ENCODE data around the gene CERKL. TPM values are rescaled to one million over a fixed set of nuclear protein-coding genes. Genes with fewer than 3 reads are reported as not detected.

Gene CERKL
- total and polyA plus RNA-seq, 2 donors (not counting 1 experiment from before 2014, with no cell fraction given) = 0.03 TPM; not detected in 1

GRCh38 chr2:181575024-181575649 lies 81.8 kb downstream of the CERKL start:
- ATAC-seq (ENCODE audit: low read depth) = no peak
- CTCF ChIA-PET = interaction anchor here (3.8 kb wide), 1 partner anchor 140 kb away, joined by 23 read pairs; no protein-coding TSS in a partner anchor
- H3K27me3 Mint-ChIP-seq = peaks cover 12% of the 10 kb centered on the region

DNA sequence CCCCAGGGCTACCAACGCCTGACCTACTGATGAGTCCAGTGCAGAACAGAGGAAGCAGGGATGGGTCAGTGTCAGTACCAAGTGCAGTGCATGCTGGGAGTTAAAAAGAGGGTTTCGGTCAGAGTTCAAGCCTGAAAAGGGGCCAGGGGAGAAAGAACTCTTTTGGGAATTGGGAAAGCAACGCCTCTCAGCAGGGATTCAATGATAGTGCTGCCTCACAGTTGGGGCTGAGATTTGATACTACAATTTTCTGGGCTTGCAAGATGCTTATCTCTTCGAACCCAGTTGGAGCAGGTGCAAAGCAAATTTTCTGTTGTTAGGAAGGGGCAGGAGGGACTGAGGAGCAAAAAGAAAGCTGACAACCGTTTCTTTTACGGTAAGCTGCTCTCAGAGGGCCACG lies 82.6 kb downstream of the CERKL start:
- Histone ChIP-seq H3K4me1 (ENCODE audit: control insufficient read depth in 2 of 2, insufficient read depth in 2 of 2, low read length in 2 of 2) (no peaks in the 10 kb centered on the region), H3K4me3 (ENCODE audit: control extremely low read depth in 1 of 5, extremely low read depth in 1 of 5, insufficient read depth in 1 of 5, low read depth in 2 of 5, low read length in 4 of 5) (no peak overlapping the region), H2AFZ (ENCODE audit: insufficient read depth, low read depth, low read length, poor library complexity, severe bottlenecking) (no peak overlapping the region), H3K9me3 (ENCODE audit: control extremely low read depth in 1 of 3, control insufficient read depth in 2 of 3, insufficient read depth in 1 of 3, low read length in 2 of 3) (no peaks in the 10 kb centered on the region), H3K9ac (ENCODE audit: low read length) (no peak overlapping the region), H3K27me3 (replicated peaks in 1 of 4; ENCODE audit: control extremely low read depth in 1 of 4, control insufficient read depth in 3 of 4, insufficient read depth in 4 of 4, low read length in 3 of 4) (peaks cover 0 to 6% (median 2%) of the 10 kb centered on the region in 4 experiments), H3K79me2 (ENCODE audit: control insufficient read depth, insufficient read depth, low read length) (no peaks in the 10 kb centered on the region), H4K20me1 (ENCODE audit: control insufficient read depth, insufficient read depth, low read length, poor library complexity, severe bottlenecking) (no peaks in the 10 kb centered on the region), H3K4me2 (replicated peaks; ENCODE audit: low read depth, low read length, poor library complexity, severe bottlenecking) (no peak overlapping the region), H3K27ac (ENCODE audit: low read length in 2 of 2) (no peak overlapping the region), H3K36me3 (replicated peaks in 1 of 2; ENCODE audit: control extremely low read depth in 1 of 2, control insufficient read depth in 1 of 2, extremely low read depth in 1 of 2, insufficient read depth in 2 of 2, low read length in 1 of 2) (no peaks in the 10 kb centered on the region)
- Mint-ChIP-seq H3K9me3 (ENCODE audit: insufficient read depth) (no peaks in the 10 kb centered on the region), H3K4me1 (no peaks in the 10 kb centered on the region), H3K27ac (no peak overlapping the region), H3K4me3 (no peak overlapping the region), H3K27me3 (peaks cover 12% of the 10 kb centered on the region)
- ATAC-seq (ENCODE audit: low read depth) (no peak), DNase-seq (no peak)
- TF ChIP-seq EZH2 (IDR thresholded peaks at IDR 0.05; ENCODE audit: borderline replicate concordance, insufficient read depth, low read depth, low read length, poor library complexity, severe bottlenecking) = no peak
- TF ChIP-seq, protein P1, sequence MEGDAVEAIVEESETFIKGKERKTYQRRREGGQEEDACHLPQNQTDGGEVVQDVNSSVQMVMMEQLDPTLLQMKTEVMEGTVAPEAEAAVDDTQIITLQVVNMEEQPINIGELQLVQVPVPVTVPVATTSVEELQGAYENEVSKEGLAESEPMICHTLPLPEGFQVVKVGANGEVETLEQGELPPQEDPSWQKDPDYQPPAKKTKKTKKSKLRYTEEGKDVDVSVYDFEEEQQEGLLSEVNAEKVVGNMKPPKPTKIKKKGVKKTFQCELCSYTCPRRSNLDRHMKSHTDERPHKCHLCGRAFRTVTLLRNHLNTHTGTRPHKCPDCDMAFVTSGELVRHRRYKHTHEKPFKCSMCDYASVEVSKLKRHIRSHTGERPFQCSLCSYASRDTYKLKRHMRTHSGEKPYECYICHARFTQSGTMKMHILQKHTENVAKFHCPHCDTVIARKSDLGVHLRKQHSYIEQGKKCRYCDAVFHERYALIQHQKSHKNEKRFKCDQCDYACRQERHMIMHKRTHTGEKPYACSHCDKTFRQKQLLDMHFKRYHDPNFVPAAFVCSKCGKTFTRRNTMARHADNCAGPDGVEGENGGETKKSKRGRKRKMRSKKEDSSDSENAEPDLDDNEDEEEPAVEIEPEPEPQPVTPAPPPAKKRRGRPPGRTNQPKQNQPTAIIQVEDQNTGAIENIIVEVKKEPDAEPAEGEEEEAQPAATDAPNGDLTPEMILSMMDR (IDR thresholded peaks at IDR 0.05) = no peak
- 81% methylated on average over 4 of the region's 7 CpGs for WGBS (ENCODE audit: insufficient coverage)
- POLR2A ChIA-PET = no interaction called here
- intact Hi-C loops (cut with micrococcal nuclease) = loop anchor here (5.0 kb wide), 1 partner anchor 143 kb away; no protein-coding TSS in a partner anchor
- CTCF ChIA-PET = interaction anchor here (3.8 kb wide), 1 partner anchor 140 kb away, joined by 23 read pairs; no protein-coding TSS in a partner anchor

More at GRCh38 chr2:181575024-181575649, 81.8 kb downstream of the CERKL start:
- POLR2A ChIA-PET = no interaction called here
- Histone ChIP-seq H3K36me3 (replicated peaks in 1 of 2; ENCODE audit: control extremely low read depth in 1 of 2, control insufficient read depth in 1 of 2, extremely low read depth in 1 of 2, insufficient read depth in 2 of 2, low read length in 1 of 2) (no peaks in the 10 kb centered on the region), H4K20me1 (ENCODE audit: control insufficient read depth, insufficient read depth, low read length, poor library complexity, severe bottlenecking) (no peaks in the 10 kb centered on the region), H3K27ac (ENCODE audit: low read length in 2 of 2) (no peak overlapping the region), H3K9ac (ENCODE audit: low read length) (no peak overlapping the region), H3K9me3 (ENCODE audit: control extremely low read depth in 1 of 3, control insufficient read depth in 2 of 3, insufficient read depth in 1 of 3, low read length in 2 of 3) (no peaks in the 10 kb centered on the region), H3K4me1 (ENCODE audit: control insufficient read depth in 2 of 2, insufficient read depth in 2 of 2, low read length in 2 of 2) (no peaks in the 10 kb centered on the region), H3K4me2 (replicated peaks; ENCODE audit: low read depth, low read length, poor library complexity, severe bottlenecking) (no peak overlapping the region), H2AFZ (ENCODE audit: insufficient read depth, low read depth, low read length, poor library complexity, severe bottlenecking) (no peak overlapping the region), H3K4me3 (ENCODE audit: control extremely low read depth in 1 of 5, extremely low read depth in 1 of 5, insufficient read depth in 1 of 5, low read depth in 2 of 5, low read length in 4 of 5) (no peak overlapping the region), H3K79me2 (ENCODE audit: control insufficient read depth, insufficient read depth, low read length) (no peaks in the 10 kb centered on the region), H3K27me3 (replicated peaks in 1 of 4; ENCODE audit: control extremely low read depth in 1 of 4, control insufficient read depth in 3 of 4, insufficient read depth in 4 of 4, low read length in 3 of 4) (peaks cover 0 to 6% (median 2%) of the 10 kb centered on the region in 4 experiments)
- no peak for DNase-seq
- intact Hi-C loops (cut with micrococcal nuclease) = no loop called here
- TF ChIP-seq, protein P1 (IDR thresholded peaks at IDR 0.05) = no peak
- no peak for TF ChIP-seq EZH2 (IDR thresholded peaks at IDR 0.05; ENCODE audit: borderline replicate concordance, insufficient read depth, low read depth, low read length, poor library complexity, severe bottlenecking)
- Mint-ChIP-seq H3K27ac (no peak overlapping the region), H3K9me3 (ENCODE audit: insufficient read depth) (no peaks in the 10 kb centered on the region), H3K4me3 (no peak overlapping the region), H3K4me1 (no peaks in the 10 kb centered on the region)
- 74% methylated on average over 3 of the region's 7 CpGs for WGBS (ENCODE audit: insufficient coverage)

All from B cell (primary cell).